Naive thymus-derived CD8-positive, alpha-beta T cell (primary cell): ENCODE results near the gene TRAFD1. TPM values are rescaled to one million over a fixed set of nuclear protein-coding genes. Genes with fewer than 3 reads are reported as not detected.

Source experiments
- ATAC-seq, 2 donors: fragments of 150-1000 bp; cut with Tn5 transposase in 1 of 2; sonication (Bioruptor Pico), chemical (Tn5 transposase) in 1 of 2; 1 replicate in 1 of 2; 2 replicates in 1 of 2; pipeline ENCODE4 v1.10.0; 2021; ENCODE audit warnings: mild to moderate bottlenecking in 2 of 2, moderate library complexity in 2 of 2
- POLR2A ChIA-PET: fragments of 350-600 bp; sonication (Branson Sonifier 250); formaldehyde crosslinking; loops from one replicate; lab custom pipeline; 2021; ENCODE audit warnings: antibody characterized with exemption; lab: Charles Lee
- DNase-seq, 10 donors: peaks; one replicate each; pipeline versions ENCODE4 v3.0.0 to v3.0.0-alpha.2; 2020 to 2022
- H3K27ac Mint-ChIP-seq, 10 donors: one replicate each; pipeline ENCODE4 v1.8.0; 2020 to 2022; ENCODE audit warnings: mild to moderate bottlenecking in 10 of 10, mixed read lengths in 10 of 10, moderate library complexity in 4 of 10, inconsistent platforms in 1 of 10
- H3K27me3 Mint-ChIP-seq, 5 donors: one replicate each; pipeline ENCODE4 v1.8.0; 2021 to 2022; ENCODE audit warnings: mixed read lengths in 5 of 5
- H3K36me3 Mint-ChIP-seq, 3 donors: one replicate each; pipeline ENCODE4 v1.8.0; 2020 to 2022; ENCODE audit warnings: mixed read lengths in 3 of 3, mild to moderate bottlenecking in 2 of 3, inconsistent platforms in 1 of 3
- H3K4me1 Mint-ChIP-seq, 4 donors: one replicate each; pipeline ENCODE4 v1.8.0; 2021 to 2022; ENCODE audit warnings: mixed read lengths in 4 of 4
- H3K4me3 Mint-ChIP-seq, 10 donors: one replicate each; pipeline ENCODE4 v1.8.0; 2020 to 2022; ENCODE audit warnings: mild to moderate bottlenecking in 10 of 10, mixed read lengths in 10 of 10, moderate library complexity in 6 of 10, inconsistent platforms in 1 of 10
- H3K9me3 Mint-ChIP-seq, 9 donors: one replicate each; pipeline ENCODE4 v1.8.0; 2020 to 2022; ENCODE audit warnings: mixed read lengths in 9 of 9, mild to moderate bottlenecking in 3 of 9, inconsistent platforms in 1 of 9, moderate library complexity in 1 of 9
- polyA plus RNA-seq, 3 donors: library from polyadenylated mRNA; unstranded; fragments of 300-500 nt; fragmentation: Illumina TruSeq; gene quantifications; one replicate each; pipeline ENCODE4 v1.2.3, GENCODE V29; 2021
- total RNA-seq, 8 experiments: library from RNA in 2 of 8; stranded (reverse) in 2 of 8; gene quantifications; one replicate each; pipeline ENCODE4 v1.2.3 and lab custom pipeline; 2021 to 2026

TRAFD1 gene
- total and polyA plus RNA-seq, 5 experiments from 2014 or later, result 32.5 to 57.6 (median 38.4) TPM

GRCh38 chr12:112170376-112170775 is 45.0 kb downstream of the TRAFD1 start:
- H3K4me3 Mint-ChIP-seq, result no peak overlapping the region
- DNase-seq (peak in 5 of 10 donors; percentile 15 to 31 (median 21)), ATAC-seq (peak; percentile 56 to 68)
- H3K36me3 Mint-ChIP-seq, result peaks cover 0 to 30% (median 10%) of the 10 kb centered on the region in 3 donors
- peak overlapping the region in 9 of 10 donors; percentile 40 to 95 (median 60) for H3K27ac Mint-ChIP-seq
- peaks cover 4 to 10% (median 9%) of the 10 kb centered on the region in 4 donors for H3K4me1 Mint-ChIP-seq
- no peaks in the 10 kb centered on the region for H3K9me3 Mint-ChIP-seq
- POLR2A ChIA-PET, result interaction anchor here (2.2 kb wide), 1 partner anchor 45 kb away, joined by 6 read pairs; the partner anchor contains the start of gene TRAFD1
- H3K27me3 Mint-ChIP-seq, result no peaks in the 10 kb centered on the region

GRCh38 chr12:112170971-112171596 is 45.7 kb downstream of the TRAFD1 start:
- Mint-ChIP-seq H3K36me3 (peaks cover 0 to 37% (median 10%) of the 10 kb centered on the region in 3 donors), H3K27me3 (no peaks in the 10 kb centered on the region), H3K27ac (peak overlapping the region in 2 of 10 donors; percentile 31 to 69), H3K4me1 (peaks cover 4 to 10% (median 9%) of the 10 kb centered on the region in 4 donors), H3K4me3 (no peak overlapping the region), H3K9me3 (no peaks in the 10 kb centered on the region)
- POLR2A ChIA-PET, result no interaction called here
- ATAC-seq (no peak), DNase-seq (no peak)

- POLR2A ChIA-PET, result interaction anchor here (0.6 to 1.2 kb wide), 3 partner anchors 11 to 39 kb away, joined by 3 to 4 read pairs (median 3); no protein-coding TSS in a partner anchor
- ATAC-seq (no peak), DNase-seq (no peak)
- peaks cover 4 to 10% (median 9%) of the 10 kb centered on the region in 4 donors for H3K4me1 Mint-ChIP-seq
- no peak overlapping the region for H3K4me3 Mint-ChIP-seq
- H3K36me3 Mint-ChIP-seq, result peaks cover 0 to 48% (median 10%) of the 10 kb centered on the region in 3 donors
- no peaks in the 10 kb centered on the region for H3K9me3 Mint-ChIP-seq
- no peaks in the 10 kb centered on the region for H3K27me3 Mint-ChIP-seq
- H3K27ac Mint-ChIP-seq, result peak overlapping the region in 2 of 10 donors; percentile 1 to 79
These were observed 47.4 kb downstream of the TRAFD1 start for GRCh38 chr12:112172556-112173324.

- no peak for ATAC-seq
- peak overlapping the region in 3 of 10 donors; percentile 27 to 75 (median 60) for H3K27ac Mint-ChIP-seq
These were observed 50.2 kb downstream of the TRAFD1 start for GRCh38 chr12:112175361-112176155.

GRCh38 chr12:112176321-112177010 is 51.1 kb downstream of the TRAFD1 start:
- POLR2A ChIA-PET, result interaction anchor here (0.6 to 1.4 kb wide), 2 partner anchors 12 to 18 kb away, joined by 3 read pairs; no protein-coding TSS in a partner anchor
- peak overlapping the region in 2 of 10 donors; percentile 32 to 75 for H3K27ac Mint-ChIP-seq
- no peaks in the 10 kb centered on the region for H3K27me3 Mint-ChIP-seq
- H3K4me3 Mint-ChIP-seq, result no peak overlapping the region
- no peaks in the 10 kb centered on the region for H3K9me3 Mint-ChIP-seq
- no peaks in the 10 kb centered on the region for H3K4me1 Mint-ChIP-seq
- DNase-seq, result no peak
- no peak for ATAC-seq
- peaks cover 0 to 76% (median 12%) of the 10 kb centered on the region in 3 donors for H3K36me3 Mint-ChIP-seq

More at GRCh38 chr12:112175361-112176155, 50.2 kb downstream of the TRAFD1 start:
- Mint-ChIP-seq H3K9me3 (no peaks in the 10 kb centered on the region), H3K36me3 (peaks cover 0 to 68% (median 12%) of the 10 kb centered on the region in 3 donors), H3K27me3 (no peaks in the 10 kb centered on the region), H3K4me3 (no peak overlapping the region), H3K4me1 (peaks cover 0 to 2% (median under 1%) of the 10 kb centered on the region in 4 donors)
- POLR2A ChIA-PET, result interaction anchor here (1.4 kb wide), 1 partner anchor 17 kb away, joined by 3 read pairs; no protein-coding TSS in a partner anchor
- DNase-seq, result no peak

- peaks cover 0 to 80% (median 12%) of the 10 kb centered on the region in 3 donors for H3K36me3 Mint-ChIP-seq
- ATAC-seq (no peak), DNase-seq (no peak)
- no peaks in the 10 kb centered on the region for H3K27me3 Mint-ChIP-seq
- H3K4me1 Mint-ChIP-seq, result no peaks in the 10 kb centered on the region
- POLR2A ChIA-PET, result no interaction called here
- no peak overlapping the region for H3K4me3 Mint-ChIP-seq
- no peaks in the 10 kb centered on the region for H3K9me3 Mint-ChIP-seq
- peak overlapping the region in 2 of 10 donors; percentile 22 to 80 for H3K27ac Mint-ChIP-seq
These were observed 53.4 kb downstream of the TRAFD1 start for GRCh38 chr12:112178796-112179195.

- ATAC-seq, result no peak
- Mint-ChIP-seq H3K27ac (peak overlapping the region in 1 of 10 donors; percentile 22), H3K4me1 (no peaks in the 10 kb centered on the region), H3K27me3 (no peaks in the 10 kb centered on the region), H3K36me3 (peaks cover 0 to 79% (median 12%) of the 10 kb centered on the region in 3 donors), H3K9me3 (no peaks in the 10 kb centered on the region), H3K4me3 (no peak overlapping the region)
- POLR2A ChIA-PET, result no interaction called here
- no peak for DNase-seq
These were observed 54.0 kb downstream of the TRAFD1 start for GRCh38 chr12:112179341-112179740.

GRCh38 chr12:112179916-112180315 is 54.6 kb downstream of the TRAFD1 start:
- Mint-ChIP-seq H3K4me3 (no peak overlapping the region), H3K36me3 (peaks cover 0 to 80% (median 9%) of the 10 kb centered on the region in 3 donors), H3K27me3 (no peaks in the 10 kb centered on the region), H3K4me1 (no peaks in the 10 kb centered on the region), H3K27ac (peak overlapping the region in 1 of 10 donors; percentile 56), H3K9me3 (no peaks in the 10 kb centered on the region)
- DNase-seq (no peak), ATAC-seq (no peak)
- POLR2A ChIA-PET, result no interaction called here

GRCh38 chr12:112180422-112180821 is 55.1 kb downstream of the TRAFD1 start:
- Mint-ChIP-seq H3K4me1 (no peaks in the 10 kb centered on the region), H3K36me3 (peaks cover 0 to 77% (median 6%) of the 10 kb centered on the region in 3 donors), H3K9me3 (no peaks in the 10 kb centered on the region), H3K27ac (peak overlapping the region in 3 of 10 donors; percentile 10 to 63 (median 18)), H3K27me3 (no peaks in the 10 kb centered on the region), H3K4me3 (no peak overlapping the region)
- DNase-seq, result no peak
- no peak for ATAC-seq
- POLR2A ChIA-PET, result interaction anchor here (0.7 kb wide), 1 partner anchor 395 kb away, joined by 3 read pairs; no protein-coding TSS in a partner anchor

- Mint-ChIP-seq H3K27me3 (no peaks in the 10 kb centered on the region), H3K27ac (peak overlapping the region in 1 of 10 donors; percentile 36), H3K4me1 (no peaks in the 10 kb centered on the region), H3K9me3 (no peaks in the 10 kb centered on the region), H3K4me3 (no peak overlapping the region), H3K36me3 (peaks cover 0 to 77% (median 12%) of the 10 kb centered on the region in 3 donors)
- no peak for ATAC-seq
- no peak for DNase-seq
- POLR2A ChIA-PET, result interaction anchor here (0.5 kb wide), 1 partner anchor 703 kb away, joined by 5 read pairs; no protein-coding TSS in a partner anchor
These were observed 57.1 kb downstream of the TRAFD1 start for GRCh38 chr12:112182499-112182898.

GRCh38 chr12:112183141-112184021 is 58.0 kb downstream of the TRAFD1 start:
- no peaks in the 10 kb centered on the region for H3K9me3 Mint-ChIP-seq
- DNase-seq (no peak), ATAC-seq (no peak)
- peaks cover 0 to 70% (median 12%) of the 10 kb centered on the region in 3 donors for H3K36me3 Mint-ChIP-seq
- H3K27ac Mint-ChIP-seq, result peak overlapping the region in 5 of 10 donors; percentile 4 to 73 (median 15)
- no peaks in the 10 kb centered on the region for H3K4me1 Mint-ChIP-seq
- H3K27me3 Mint-ChIP-seq, result no peaks in the 10 kb centered on the region
- no peak overlapping the region for H3K4me3 Mint-ChIP-seq
- POLR2A ChIA-PET, result no interaction called here
